Measurements from ENCODE around the gene ACACA.

Gene ACACA

DNA sequence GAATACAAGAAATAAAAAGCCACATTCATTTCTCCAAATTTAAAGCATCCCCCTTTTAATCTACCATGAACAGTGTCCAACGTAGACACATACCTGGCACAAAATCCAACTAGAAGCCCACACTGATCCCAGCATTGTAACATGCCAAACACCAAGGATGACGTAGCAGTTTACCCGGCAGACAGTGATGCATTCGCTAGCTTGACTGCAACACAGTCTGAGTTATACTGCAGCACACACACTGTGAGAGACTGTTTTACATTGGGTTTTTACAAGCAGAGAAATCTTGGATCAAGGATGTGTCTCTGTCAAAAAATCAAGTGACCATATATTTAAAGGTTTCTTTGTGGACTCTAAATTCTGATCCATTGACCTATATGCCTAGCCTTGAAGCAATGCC lies 105.3 kb downstream of the ACACA start:
- ChIA-PET POLR2A (ENCODE audit: low non-redundant PET) (interaction anchor here (0.5 kb wide), 1 partner anchor 58 kb away, joined by 4 read pairs; no protein-coding TSS in a partner anchor), CTCF (interaction anchor here (0.7 kb wide), 1 partner anchor 452 kb away, joined by 4 read pairs; no protein-coding TSS in a partner anchor)
- no peak for DNase-seq (ENCODE audit: low spot score)
- no peak overlapping the region for H3K27ac ChIP-seq
- no peak for TF ChIP-seq CTCF (conservative IDR thresholded peaks at IDR 0.05; ENCODE audit: low read depth)

DNA sequence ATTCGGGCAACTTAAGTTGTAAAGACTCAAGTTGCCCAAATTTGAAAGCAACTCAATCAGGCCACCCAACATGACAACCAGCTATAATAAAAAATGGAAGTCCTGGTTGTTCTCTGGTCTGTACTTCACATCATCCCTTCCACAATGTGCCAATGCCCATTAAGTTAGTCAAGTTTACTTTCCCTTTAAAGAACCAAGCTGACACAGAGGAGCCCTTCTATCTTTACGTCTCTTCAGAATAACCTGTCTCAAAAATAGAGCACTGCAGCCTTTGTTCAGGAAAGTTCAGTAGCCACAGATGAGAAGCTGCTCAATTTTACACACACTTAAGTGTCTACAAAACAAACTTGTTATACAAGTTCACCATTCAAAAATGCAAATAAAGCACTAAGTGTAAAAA lies 106.0 kb downstream of the ACACA start:
- no peak overlapping the region for H3K27ac ChIP-seq
- TF ChIP-seq CTCF (conservative IDR thresholded peaks at IDR 0.05; ENCODE audit: low read depth): no peak
- ChIA-PET POLR2A (ENCODE audit: low non-redundant PET) (interaction anchor here (0.5 to 0.6 kb wide), 2 partner anchors 10 to 58 kb away, joined by 4 to 5 read pairs; no protein-coding TSS in a partner anchor), CTCF (interaction anchor here (0.6 kb wide), 1 partner anchor 61 kb away, joined by 4 read pairs; no protein-coding TSS in a partner anchor)
- no peak for DNase-seq (ENCODE audit: low spot score)

GRCh38 chr17:37299257-37299980 lies 107.2 kb downstream of the ACACA start:
- TF ChIP-seq CTCF (conservative IDR thresholded peaks at IDR 0.05; ENCODE audit: low read depth): no peak
- CTCF ChIA-PET: no interaction called here
- POLR2A ChIA-PET (ENCODE audit: low non-redundant PET): no interaction called here
- no peak overlapping the region for H3K27ac ChIP-seq
- DNase-seq (ENCODE audit: low spot score): no peak

- CTCF ChIA-PET: no interaction called here
These were observed 110.7 kb downstream of the ACACA start for GRCh38 chr17:37295888-37296287.

DNA sequence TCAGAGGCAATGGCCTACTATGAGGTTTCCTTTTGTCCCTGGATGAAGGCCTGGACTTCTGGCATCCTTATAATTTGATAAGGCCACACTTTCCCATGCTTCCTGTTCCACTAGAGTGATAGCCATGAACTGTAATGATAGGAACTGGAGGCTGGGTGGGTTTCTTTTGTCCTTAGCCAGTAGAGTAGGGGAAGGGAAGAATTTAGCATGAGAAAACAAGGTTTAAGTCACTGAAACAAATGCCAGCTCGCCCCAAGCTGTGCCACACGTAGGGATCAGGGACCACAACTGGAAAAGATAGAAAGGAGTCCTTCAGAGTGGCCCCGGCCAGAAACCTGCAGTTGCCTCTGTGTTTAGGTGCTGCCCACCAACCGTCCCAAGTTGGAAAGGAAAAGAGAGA lies 111.7 kb downstream of the ACACA start:
- no peak for DNase-seq (ENCODE audit: low spot score)
- TF ChIP-seq CTCF (conservative IDR thresholded peaks at IDR 0.05; ENCODE audit: low read depth): no peak
- ChIA-PET CTCF (interaction anchor here (0.6 kb wide), 1 partner anchor 55 kb away, joined by 4 read pairs; no protein-coding TSS in a partner anchor), POLR2A (ENCODE audit: low non-redundant PET) (no interaction called here)
- H3K27ac ChIP-seq: 0 out of 2 replicates have a peak overlapping the region, but pooled peaks have one; percentile 7

More at GRCh38 chr17:37295888-37296287, 110.7 kb downstream of the ACACA start:
- H3K27ac ChIP-seq: no peak overlapping the region
- TF ChIP-seq CTCF (conservative IDR thresholded peaks at IDR 0.05; ENCODE audit: low read depth): no peak
- no peak for DNase-seq (ENCODE audit: low spot score)
- POLR2A ChIA-PET (ENCODE audit: low non-redundant PET): no interaction called here

- DNase-seq (ENCODE audit: low spot score): no peak
- no peak for TF ChIP-seq CTCF (conservative IDR thresholded peaks at IDR 0.05; ENCODE audit: low read depth)
- CTCF ChIA-PET: no interaction called here
- POLR2A ChIA-PET (ENCODE audit: low non-redundant PET): no interaction called here
- H3K27ac ChIP-seq: no peak overlapping the region; the same call in 1 of the 2 replicates
These were observed 112.9 kb downstream of the ACACA start for GRCh38 chr17:37293770-37294169.
